ENCODE measurements around the gene EEF1AKMT3.

Gene EEF1AKMT3

DNA sequence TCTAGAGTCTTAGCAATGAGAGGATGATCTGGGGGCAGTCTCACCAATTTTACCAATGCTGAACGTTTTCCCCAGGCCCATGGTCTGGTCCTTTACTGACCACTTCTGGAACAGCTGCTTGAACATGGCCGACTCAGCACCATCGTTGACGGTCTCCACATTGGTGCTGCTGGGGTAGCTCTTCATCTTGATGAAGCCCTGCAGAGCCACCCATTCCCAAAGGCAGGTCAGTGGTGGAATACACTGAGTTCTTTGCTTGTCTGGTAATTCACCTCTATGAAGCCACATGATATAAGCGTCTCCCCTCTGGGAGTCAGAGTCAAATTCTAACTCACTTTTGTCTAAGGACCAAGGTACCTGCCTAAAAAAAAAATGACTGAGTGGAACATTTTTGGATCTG lies 35.9 kb downstream of the EEF1AKMT3 start:
- TF ChIP-seq, protein P1, sequence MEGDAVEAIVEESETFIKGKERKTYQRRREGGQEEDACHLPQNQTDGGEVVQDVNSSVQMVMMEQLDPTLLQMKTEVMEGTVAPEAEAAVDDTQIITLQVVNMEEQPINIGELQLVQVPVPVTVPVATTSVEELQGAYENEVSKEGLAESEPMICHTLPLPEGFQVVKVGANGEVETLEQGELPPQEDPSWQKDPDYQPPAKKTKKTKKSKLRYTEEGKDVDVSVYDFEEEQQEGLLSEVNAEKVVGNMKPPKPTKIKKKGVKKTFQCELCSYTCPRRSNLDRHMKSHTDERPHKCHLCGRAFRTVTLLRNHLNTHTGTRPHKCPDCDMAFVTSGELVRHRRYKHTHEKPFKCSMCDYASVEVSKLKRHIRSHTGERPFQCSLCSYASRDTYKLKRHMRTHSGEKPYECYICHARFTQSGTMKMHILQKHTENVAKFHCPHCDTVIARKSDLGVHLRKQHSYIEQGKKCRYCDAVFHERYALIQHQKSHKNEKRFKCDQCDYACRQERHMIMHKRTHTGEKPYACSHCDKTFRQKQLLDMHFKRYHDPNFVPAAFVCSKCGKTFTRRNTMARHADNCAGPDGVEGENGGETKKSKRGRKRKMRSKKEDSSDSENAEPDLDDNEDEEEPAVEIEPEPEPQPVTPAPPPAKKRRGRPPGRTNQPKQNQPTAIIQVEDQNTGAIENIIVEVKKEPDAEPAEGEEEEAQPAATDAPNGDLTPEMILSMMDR (IDR thresholded peaks at IDR 0.05), result no peak

DNA sequence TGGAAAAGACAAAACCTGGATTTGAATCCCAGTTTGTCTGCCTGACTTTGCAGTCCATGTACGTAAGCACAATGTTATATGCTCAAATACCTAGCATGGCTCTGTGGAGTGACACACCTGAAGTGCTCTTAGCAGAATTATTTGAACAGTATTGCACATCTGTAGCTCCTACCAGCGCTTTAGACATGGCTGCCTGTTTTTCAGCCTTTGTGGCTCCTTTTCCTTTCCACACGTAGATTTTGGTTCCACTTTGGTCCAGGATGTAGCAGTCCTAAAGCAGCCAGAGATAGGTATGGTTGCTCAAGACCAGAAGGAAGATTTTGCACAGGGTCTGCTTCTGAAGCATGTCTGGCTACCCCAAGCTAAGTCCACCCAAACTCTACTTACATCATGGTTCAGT lies 37.0 kb downstream of the EEF1AKMT3 start:
- TF ChIP-seq, protein P1 (IDR thresholded peaks at IDR 0.05), result no peak

DNA sequence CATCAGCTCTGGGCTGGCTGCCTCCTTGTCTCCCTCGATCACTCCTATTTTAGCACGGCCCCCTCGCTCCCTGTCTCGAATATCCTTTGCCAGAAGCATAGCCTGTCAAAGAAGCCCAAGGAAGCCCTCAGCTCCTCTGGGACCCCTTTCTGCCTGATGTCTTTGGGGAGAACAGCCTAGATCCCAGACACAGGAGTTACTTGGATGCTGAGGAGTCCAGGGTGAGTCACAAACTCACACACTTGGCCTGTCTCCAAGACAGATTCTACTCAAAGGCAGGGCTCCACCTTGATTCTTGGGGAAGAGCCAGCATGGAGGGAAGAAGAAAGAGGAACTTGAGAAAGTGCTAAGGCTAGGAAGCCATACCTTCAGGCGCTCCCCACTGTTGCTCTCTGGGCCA lies 38.0 kb downstream of the EEF1AKMT3 start:
- TF ChIP-seq, protein P1 (IDR thresholded peaks at IDR 0.05), result no peak

DNA sequence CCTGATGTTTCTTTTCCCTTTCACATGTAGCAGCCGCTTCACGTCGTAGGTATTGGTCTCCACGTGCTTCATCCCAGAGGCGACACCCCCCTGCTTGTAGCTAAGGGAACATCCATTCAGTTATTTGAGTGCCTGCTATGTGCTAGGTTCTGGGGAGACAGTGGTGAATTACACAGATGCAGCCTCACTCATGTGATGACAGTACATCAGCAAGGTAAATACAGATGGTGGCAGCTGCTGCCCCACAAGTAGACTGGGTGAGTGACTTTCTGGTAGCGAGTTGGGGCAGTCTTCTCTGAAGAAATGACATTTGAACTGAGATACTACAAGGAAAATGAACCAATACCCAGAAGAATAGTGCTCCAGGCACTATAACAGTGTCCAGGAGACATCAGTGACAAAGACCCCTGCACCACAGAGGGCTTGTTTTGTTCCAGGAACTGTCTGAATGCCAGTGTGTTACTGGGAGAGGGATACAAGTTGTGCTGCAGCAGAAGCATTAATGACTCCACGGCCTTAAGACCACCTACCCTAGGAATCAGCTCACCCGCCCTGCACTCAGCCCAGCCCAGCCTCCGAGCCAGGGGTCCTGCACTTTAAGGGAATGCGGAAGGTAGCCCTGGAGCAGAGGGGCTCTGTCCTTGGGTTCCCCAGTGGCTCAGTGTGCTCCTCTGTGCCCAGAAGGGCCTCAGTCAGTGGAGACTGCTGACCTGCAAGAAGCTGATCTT lies 38.8 kb downstream of the EEF1AKMT3 start:
- TF ChIP-seq, protein P1 (IDR thresholded peaks at IDR 0.05), result no peak

DNA sequence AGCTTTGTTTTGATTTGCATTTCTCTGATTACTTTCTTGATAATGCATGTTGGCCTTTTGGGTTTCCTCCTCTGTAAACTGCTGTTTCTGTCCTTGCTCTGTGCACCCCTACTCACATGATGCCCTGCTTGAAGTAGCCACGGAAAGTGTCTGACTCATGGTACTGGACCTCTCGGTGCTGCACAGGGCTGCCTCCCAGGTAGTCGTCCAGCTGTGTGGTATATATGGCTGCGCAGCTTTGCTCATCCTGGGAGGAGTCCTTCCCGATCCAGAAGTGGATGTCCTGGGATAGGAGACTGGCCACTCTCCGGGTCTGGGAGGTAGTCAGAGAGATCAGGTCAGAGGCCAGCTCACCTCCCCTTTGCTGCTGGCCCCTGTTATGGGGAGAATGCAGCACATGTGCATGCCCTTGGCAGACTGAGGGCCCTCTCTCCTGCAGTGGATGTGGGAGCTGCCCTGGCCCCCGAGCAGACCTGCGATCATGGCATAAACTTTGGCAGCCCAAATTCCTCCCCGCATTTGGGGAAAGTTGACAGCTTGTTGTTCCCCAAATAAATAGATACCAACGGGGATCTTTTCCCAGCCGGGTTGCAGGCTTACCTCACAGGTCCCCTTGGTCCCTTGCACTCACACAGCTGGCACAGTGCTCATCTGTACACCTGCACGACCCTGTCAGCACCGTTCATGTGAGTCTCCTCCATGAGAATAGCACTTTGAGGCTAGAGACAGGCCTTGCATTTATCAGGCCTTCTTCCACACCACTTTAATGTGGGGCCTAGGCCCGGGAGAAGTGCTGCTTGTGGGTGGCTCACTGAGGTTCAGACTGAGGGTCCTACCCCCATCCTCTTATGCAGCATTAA lies 40.9 kb downstream of the EEF1AKMT3 start:
- TF ChIP-seq, protein P1 (IDR thresholded peaks at IDR 0.05), result no peak

DNA sequence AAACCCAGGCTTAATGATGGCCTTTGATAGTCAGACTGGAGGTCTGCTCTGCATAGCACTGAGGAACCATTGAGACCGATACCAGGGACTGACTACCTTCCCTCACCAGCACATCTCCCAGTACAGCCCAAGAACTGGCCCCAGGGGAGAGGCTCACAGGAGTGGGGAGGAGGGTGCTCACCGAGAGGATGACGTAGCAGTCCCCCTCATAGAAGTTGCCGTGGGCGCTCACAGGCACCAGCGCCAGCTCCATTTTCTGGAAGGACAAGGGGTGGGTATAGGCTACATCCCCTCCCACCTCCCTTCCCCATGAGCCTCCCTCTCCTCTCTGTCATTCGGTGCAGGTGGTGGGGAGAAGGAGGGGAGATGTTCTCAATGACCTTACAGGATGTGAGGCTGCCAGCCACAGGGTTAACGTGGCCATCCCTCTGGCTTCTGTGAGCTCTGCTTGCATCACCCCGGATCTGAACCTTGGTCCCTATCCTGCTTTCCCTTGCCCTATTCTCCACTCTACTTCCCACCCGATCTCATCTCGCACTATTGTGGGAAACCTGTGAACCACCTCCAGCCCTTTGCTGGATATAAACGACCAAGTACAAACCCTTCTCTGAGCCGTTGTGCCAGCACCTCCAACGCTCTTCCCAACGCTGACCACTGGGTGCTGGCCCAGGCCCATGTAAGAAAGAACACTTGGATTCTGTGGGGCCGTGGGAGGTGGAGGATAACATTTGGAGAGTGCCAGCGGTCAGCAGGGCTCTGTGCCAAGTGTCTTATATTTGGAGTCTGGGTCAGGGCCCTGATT lies 41.8 kb downstream of the EEF1AKMT3 start:
- TF ChIP-seq, protein P1 (IDR thresholded peaks at IDR 0.05), result no peak
